Measurements from ENCODE around the gene MDK.

The MDK gene

GRCh38 chr11:46422588-46422987 is 41.1 kb downstream of the MDK start:
- no peak for DNase-seq (ENCODE audit: low read depth)
- TF ChIP-seq CTCF (IDR thresholded peaks at IDR 0.05; ENCODE audit: low read depth, low read length, missing control alignments), result no peak
- no peak overlapping the region for H3K4me3 ChIP-seq (ENCODE audit: low read depth, low read length)
- in situ Hi-C loops (cut with HindIII; ENCODE audit: low sequenced_read_pairs), result no loop called here

GRCh38 chr11:46426233-46426991 is 44.9 kb downstream of the MDK start:
- no peak for DNase-seq (ENCODE audit: low read depth)
- TF ChIP-seq CTCF (IDR thresholded peaks at IDR 0.05; ENCODE audit: low read depth, low read length, missing control alignments), result no peak
- in situ Hi-C loops (cut with HindIII; ENCODE audit: low sequenced_read_pairs), result no loop called here
- no peak overlapping the region for H3K4me3 ChIP-seq (ENCODE audit: low read depth, low read length)

- no peak for TF ChIP-seq CTCF (IDR thresholded peaks at IDR 0.05; ENCODE audit: low read depth, low read length, missing control alignments)
- in situ Hi-C loops (cut with HindIII; ENCODE audit: low sequenced_read_pairs), result no loop called here
- DNase-seq (ENCODE audit: low read depth), result no peak
- no peak overlapping the region for H3K4me3 ChIP-seq (ENCODE audit: low read depth, low read length)
These were observed 45.9 kb downstream of the MDK start for GRCh38 chr11:46427364-46427763.

GRCh38 chr11:46429717-46430116 is 48.2 kb downstream of the MDK start:
- in situ Hi-C loops (cut with HindIII; ENCODE audit: low sequenced_read_pairs), result no loop called here
- H3K4me3 ChIP-seq (ENCODE audit: low read depth, low read length), result no peak overlapping the region
- no peak for TF ChIP-seq CTCF (IDR thresholded peaks at IDR 0.05; ENCODE audit: low read depth, low read length, missing control alignments)
- no peak for DNase-seq (ENCODE audit: low read depth)

- in situ Hi-C loops (cut with HindIII; ENCODE audit: low sequenced_read_pairs), result no loop called here
- H3K4me3 ChIP-seq (ENCODE audit: low read depth, low read length), result no peak overlapping the region
- TF ChIP-seq CTCF (IDR thresholded peaks at IDR 0.05; ENCODE audit: low read depth, low read length, missing control alignments), result no peak
- no peak for DNase-seq (ENCODE audit: low read depth)
These were observed 49.7 kb downstream of the MDK start for GRCh38 chr11:46431211-46431610.

All from astrocyte of the cerebellum (primary cell).